Tibial artery (tissue), 4 donors: ENCODE measurements around the gene C10orf53.
"Not testable (repeated sequence)": the region's sequence is repeated elsewhere in the genome, so short reads cannot be mapped to it uniquely, and the experiment has no call there.

Experiments used
- DNase-seq, 2 donors: peaks; one replicate each; pipeline ENCODE4 v3.0.0-alpha.2; 2019
- H3K27ac ChIP-seq, 2 donors: fragments of 200-600 bp; sonication (generic) in 1 of 2; 1 replicate in 1 of 2; 2 replicates in 1 of 2; pipeline ENCODE4 v1.5.1; 2018 to 2019; ENCODE audit warnings: mild to moderate bottlenecking in 1 of 2
- H3K27me3 ChIP-seq, 2 donors: fragments of 200-600 bp; sonication (generic) in 1 of 2; one replicate each; pipeline versions ENCODE4 v1.5.1 to v1.6.0; 2016 to 2019
- H3K36me3 ChIP-seq, 3 donors: fragments of 200-600 bp; sonication (generic) in 2 of 3; one replicate each; pipeline ENCODE4 v1.5.1; 2016 to 2019; ENCODE audit warnings: mild to moderate bottlenecking in 2 of 3
- H3K4me1 ChIP-seq, 4 donors: fragments of 200-600 bp; sonication (generic) in 2 of 4; 1 replicate in 3 of 4; 2 replicates in 1 of 4; pipeline ENCODE4 v1.5.1; 2016 to 2019
- H3K4me3 ChIP-seq, 2 donors: fragments of 200-600 bp; sonication (generic) in 1 of 2; 1 replicate in 1 of 2; 2 replicates in 1 of 2; pipeline ENCODE4 v1.5.1; 2018 to 2019; ENCODE audit warnings: mild to moderate bottlenecking in 2 of 2
- H3K9me3 ChIP-seq, 3 donors: fragments of 200-600 bp; sonication (generic) in 1 of 3; one replicate each; pipeline ENCODE4 v1.5.1; 2016 to 2019
- intact Hi-C: fragments of 100-400 bp; cut with DNase I; formaldehyde crosslinking; loops from one replicate; pipeline ENCODE4 v1.15.0; 2023; ENCODE audit warnings: low total_unique reads
- TF ChIP-seq, protein P1 (sequence below), 2 experiments: fragments of 200-600 bp in 1 of 2; fragments of 450-650 bp in 1 of 2; IDR thresholded peaks; one replicate each; pipeline ENCODE4 v1.5.1; 2017 to 2019; ENCODE audit warnings: antibody characterized with exemption in 2 of 2, mild to moderate bottlenecking in 1 of 2, moderate library complexity in 1 of 2

Gene C10orf53

DNA sequence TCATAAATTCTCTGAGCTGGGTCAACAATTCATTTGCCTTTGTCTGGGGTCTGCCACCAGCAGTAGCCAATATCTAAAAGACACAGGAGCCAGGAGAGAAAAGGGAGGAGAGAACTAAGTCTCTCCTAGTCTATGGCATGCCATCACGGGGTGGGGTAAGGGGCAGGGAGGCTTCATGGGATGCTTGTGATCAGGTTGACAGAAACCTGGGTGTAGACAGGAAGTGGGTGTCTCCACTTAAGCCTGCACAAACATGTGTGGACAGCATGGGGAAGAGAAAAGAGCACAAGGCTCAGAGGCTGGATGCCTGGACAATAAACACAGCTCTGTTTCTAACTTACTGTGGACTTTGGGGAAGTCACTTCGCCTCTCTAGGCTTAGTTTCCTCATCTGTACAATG lies 11.5 kb upstream of the C10orf53 start:
- no peak for DNase-seq

DNA sequence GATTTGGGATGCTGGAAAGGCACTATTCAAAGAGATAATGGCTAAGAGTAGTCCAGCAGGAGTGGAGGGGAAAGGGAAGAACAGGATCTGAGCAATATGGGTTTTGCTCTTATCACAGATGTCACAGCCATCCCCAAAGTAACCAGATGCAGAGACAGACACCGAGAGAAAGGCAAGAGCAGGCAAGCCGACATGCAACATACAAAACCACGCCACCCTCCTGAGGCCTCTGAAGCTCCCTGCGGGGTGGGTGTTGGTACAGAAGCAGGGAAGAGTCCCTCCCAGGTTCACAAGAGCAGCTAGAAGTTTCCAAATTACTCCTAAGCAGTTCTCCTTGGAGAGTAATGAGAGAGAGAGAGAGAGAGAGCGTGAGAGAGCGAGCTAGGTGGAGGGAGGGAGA lies 10.8 kb upstream of the C10orf53 start:
- no peak for DNase-seq
- H3K36me3 ChIP-seq = no peaks in the 10 kb centered on the region

More for the DNA sequence above, 11.5 kb upstream of the C10orf53 start:
- H3K9me3 ChIP-seq = no peaks in the 10 kb centered on the region
- no peaks in the 10 kb centered on the region for H3K27me3 ChIP-seq
- intact Hi-C loops = no loop called here
- H3K4me1 ChIP-seq = no peaks in the 10 kb centered on the region
- no peak overlapping the region for H3K4me3 ChIP-seq
- TF ChIP-seq, protein P1, sequence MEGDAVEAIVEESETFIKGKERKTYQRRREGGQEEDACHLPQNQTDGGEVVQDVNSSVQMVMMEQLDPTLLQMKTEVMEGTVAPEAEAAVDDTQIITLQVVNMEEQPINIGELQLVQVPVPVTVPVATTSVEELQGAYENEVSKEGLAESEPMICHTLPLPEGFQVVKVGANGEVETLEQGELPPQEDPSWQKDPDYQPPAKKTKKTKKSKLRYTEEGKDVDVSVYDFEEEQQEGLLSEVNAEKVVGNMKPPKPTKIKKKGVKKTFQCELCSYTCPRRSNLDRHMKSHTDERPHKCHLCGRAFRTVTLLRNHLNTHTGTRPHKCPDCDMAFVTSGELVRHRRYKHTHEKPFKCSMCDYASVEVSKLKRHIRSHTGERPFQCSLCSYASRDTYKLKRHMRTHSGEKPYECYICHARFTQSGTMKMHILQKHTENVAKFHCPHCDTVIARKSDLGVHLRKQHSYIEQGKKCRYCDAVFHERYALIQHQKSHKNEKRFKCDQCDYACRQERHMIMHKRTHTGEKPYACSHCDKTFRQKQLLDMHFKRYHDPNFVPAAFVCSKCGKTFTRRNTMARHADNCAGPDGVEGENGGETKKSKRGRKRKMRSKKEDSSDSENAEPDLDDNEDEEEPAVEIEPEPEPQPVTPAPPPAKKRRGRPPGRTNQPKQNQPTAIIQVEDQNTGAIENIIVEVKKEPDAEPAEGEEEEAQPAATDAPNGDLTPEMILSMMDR (IDR thresholded peaks at IDR 0.05) = no peak
- no peak overlapping the region for H3K27ac ChIP-seq
- no peaks in the 10 kb centered on the region for H3K36me3 ChIP-seq

DNA sequence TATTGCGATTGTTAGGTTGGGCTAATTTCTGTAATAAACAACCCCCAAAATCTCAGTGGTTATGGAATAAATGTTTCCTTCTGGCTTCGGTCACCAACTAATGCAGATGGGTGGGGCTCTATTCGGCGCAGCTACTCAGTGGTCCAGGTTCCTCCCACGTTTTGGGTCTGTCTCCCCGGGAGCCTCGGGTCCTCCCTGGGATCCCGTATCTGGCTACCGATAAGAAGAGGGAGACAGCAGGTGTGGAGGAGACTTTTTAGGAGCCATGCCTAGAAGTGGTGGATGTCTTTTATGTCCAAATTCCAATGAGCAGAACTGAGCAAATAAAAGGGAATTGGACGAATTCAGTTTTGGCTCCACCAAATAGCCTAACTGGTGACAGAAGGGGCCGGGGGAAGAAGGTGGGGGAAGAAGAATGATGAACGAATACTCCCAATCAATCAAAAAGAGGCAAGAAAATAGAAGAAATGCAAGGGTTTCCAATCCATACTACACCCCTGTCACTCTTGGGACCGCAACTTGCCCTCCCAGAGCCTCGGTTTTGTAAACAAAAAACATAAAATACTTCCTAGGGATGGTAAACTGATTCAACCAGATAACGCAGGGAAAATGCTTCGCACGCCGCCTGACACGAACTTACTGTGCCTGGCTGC lies 498 bp upstream of the C10orf53 start:
- Histone ChIP-seq H3K9me3 (peaks cover 0 to 17% (median 0%) of the 10 kb centered on the region in 3 donors), H3K27me3 (peaks cover 0 to 14% of the 10 kb centered on the region in 2 donors), H3K4me1 (no peaks in the 10 kb centered on the region), H3K27ac (no peak overlapping the region), H3K4me3 (no peak overlapping the region), H3K36me3 (no peaks in the 10 kb centered on the region)
- TF ChIP-seq, protein P1 (IDR thresholded peaks at IDR 0.05) = no peak
- DNase-seq = no peak
- intact Hi-C loops = no loop called here

More for the DNA sequence above, 10.8 kb upstream of the C10orf53 start:
- Histone ChIP-seq H3K4me3 (no peak overlapping the region), H3K9me3 (no peaks in the 10 kb centered on the region), H3K27me3 (no peaks in the 10 kb centered on the region), H3K27ac (no peak overlapping the region), H3K4me1 (no peaks in the 10 kb centered on the region)
- TF ChIP-seq, protein P1 (IDR thresholded peaks at IDR 0.05) = no peak
- intact Hi-C loops = no loop called here

DNA sequence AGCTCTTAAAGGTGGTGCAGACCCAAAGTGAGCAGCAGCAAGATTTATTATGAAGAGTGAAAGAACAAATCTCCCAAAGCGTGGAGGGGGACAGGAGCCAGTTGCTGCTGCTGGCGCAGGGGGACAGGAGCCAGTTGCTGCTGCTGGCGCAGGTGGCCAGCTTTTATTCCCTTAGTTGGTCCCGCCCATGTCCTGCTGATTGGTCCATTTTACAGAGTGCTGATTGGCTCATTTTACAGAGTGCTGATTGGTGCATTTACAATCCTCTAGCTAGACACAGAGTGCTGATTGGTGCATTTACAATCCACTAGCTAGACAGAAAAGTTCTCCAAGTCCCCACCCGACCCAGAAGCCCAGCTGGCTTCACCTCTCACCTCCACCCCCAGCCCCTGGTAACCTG lies 3.0 kb downstream of the C10orf53 start:
- Histone ChIP-seq H3K9me3 (peaks cover 0 to 27% (median 0%) of the 10 kb centered on the region in 3 donors), H3K27me3 (peaks cover 0 to 14% of the 10 kb centered on the region in 2 donors)
- H3K4me3 ChIP-seq, H3K4me1 ChIP-seq, intact Hi-C loops, H3K36me3 ChIP-seq, H3K27ac ChIP-seq, DNase-seq: not testable (repeated sequence)

- H3K4me3 ChIP-seq = no peak overlapping the region
- no peaks in the 10 kb centered on the region for H3K4me1 ChIP-seq
- no peak overlapping the region for H3K27ac ChIP-seq
- intact Hi-C loops = no loop called here
- H3K27me3 ChIP-seq = peaks cover 0 to 19% of the 10 kb centered on the region in 2 donors
- no peaks in the 10 kb centered on the region for H3K36me3 ChIP-seq
- H3K9me3 ChIP-seq = peaks cover 0 to 31% (median 0%) of the 10 kb centered on the region in 3 donors
- no peak for DNase-seq
- TF ChIP-seq, protein P1 (IDR thresholded peaks at IDR 0.05) = no peak
Observed at GRCh38 chr10:49682879-49683278, 3.4 kb downstream of the C10orf53 start.

- H3K9me3 ChIP-seq = peaks cover 0 to 27% (median 0%) of the 10 kb centered on the region in 3 donors
- H3K27me3 ChIP-seq = peaks cover 0 to 27% of the 10 kb centered on the region in 2 donors
- H3K36me3 ChIP-seq = no peaks in the 10 kb centered on the region
- no peak overlapping the region for H3K27ac ChIP-seq
- no peaks in the 10 kb centered on the region for H3K4me1 ChIP-seq
- no peak for DNase-seq
- no peak overlapping the region for H3K4me3 ChIP-seq
- intact Hi-C loops = no loop called here
- TF ChIP-seq, protein P1 (IDR thresholded peaks at IDR 0.05) = no peak
Observed at GRCh38 chr10:49686651-49687050, 7.2 kb downstream of the C10orf53 start.
